GM12872 (cell line): ENCODE results near the gene WDR20.

Experiments
- TF ChIP-seq, protein P1 (sequence below): IDR thresholded peaks from 3 replicates; pipeline ENCODE4 v1.5.1; 2011; ENCODE audit warnings: low read depth, mild to moderate bottlenecking, low read length, moderate library complexity; ENCODE audit not compliant: insufficient read depth

Gene WDR20

DNA sequence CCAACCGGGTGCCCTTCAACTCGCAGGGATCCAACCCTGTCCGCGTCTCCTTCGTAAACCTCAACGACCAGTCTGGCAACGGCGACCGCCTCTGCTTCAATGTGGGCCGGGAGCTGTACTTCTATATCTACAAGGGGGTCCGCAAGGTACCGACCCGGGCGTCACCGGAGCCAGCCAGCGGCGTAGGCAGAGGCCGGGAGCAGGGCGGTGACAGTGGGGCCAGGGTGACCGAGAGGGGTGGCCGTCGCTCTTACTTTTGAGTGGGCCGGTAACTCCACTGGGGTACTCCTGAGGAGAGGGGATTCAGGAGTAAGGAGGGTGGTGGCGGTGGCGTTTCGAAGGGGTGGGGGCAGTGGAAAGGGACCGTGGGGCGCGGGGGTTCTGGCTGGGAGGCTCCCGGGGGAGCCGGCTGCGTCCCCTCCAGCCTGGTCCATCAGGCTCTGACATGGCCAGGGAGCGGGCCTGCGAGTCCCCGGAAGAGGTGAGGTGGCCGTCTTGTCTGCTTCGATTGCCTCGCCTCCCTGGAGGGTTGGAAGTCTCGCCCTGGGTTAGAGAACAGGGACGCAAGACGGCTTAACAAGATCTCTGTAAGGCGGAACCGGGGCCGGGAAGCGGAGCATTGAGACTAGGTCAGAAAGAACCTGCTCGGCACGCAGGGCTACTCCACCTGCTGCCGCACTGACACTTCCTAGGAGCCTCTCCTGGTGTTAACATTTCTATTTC, 491 bp downstream of the WDR20 start:
- TF ChIP-seq, protein P1, sequence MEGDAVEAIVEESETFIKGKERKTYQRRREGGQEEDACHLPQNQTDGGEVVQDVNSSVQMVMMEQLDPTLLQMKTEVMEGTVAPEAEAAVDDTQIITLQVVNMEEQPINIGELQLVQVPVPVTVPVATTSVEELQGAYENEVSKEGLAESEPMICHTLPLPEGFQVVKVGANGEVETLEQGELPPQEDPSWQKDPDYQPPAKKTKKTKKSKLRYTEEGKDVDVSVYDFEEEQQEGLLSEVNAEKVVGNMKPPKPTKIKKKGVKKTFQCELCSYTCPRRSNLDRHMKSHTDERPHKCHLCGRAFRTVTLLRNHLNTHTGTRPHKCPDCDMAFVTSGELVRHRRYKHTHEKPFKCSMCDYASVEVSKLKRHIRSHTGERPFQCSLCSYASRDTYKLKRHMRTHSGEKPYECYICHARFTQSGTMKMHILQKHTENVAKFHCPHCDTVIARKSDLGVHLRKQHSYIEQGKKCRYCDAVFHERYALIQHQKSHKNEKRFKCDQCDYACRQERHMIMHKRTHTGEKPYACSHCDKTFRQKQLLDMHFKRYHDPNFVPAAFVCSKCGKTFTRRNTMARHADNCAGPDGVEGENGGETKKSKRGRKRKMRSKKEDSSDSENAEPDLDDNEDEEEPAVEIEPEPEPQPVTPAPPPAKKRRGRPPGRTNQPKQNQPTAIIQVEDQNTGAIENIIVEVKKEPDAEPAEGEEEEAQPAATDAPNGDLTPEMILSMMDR = no peak

GRCh38 chr14:102140750-102141145, 1.1 kb downstream of the WDR20 start:
- TF ChIP-seq, protein P1 = no peak

DNA sequence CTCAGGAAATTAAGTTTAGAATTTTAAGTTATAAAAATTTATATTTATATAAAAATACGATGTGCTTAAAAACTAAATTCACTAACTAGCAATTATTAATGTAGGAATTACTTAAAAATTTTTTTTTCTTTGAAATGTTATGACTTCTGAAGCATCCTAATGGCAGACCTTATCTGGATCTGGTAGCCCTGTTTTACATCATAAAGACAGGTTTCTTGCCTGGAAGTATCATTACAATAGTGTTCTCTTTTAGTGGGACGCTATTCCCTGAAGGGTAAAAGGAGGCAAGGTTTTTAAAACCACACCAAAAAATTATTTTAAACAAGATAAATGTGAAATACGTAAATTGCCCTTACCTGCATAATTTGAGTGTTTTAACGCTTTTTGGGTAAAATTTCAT, 2.1 kb downstream of the WDR20 start:
- TF ChIP-seq, protein P1 = no peak

DNA sequence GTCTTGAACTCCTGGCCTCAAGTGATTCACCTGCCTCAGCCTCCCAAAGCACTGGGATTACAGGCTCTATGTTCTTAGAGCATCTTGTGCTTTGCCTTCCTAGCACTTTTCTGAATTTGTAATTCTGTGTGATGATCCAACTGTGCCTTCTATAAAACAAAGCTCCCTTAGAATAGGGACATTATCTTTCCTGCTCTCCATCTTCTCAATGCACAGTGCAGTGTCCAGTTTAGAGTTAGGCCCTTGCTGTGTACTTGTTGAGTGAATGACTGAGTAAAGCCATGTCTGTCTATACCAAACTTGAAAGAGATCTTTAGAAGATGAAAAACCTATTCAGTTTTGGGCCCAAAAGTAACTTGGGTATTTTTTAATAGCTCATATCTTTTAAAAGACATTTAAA, 5.2 kb downstream of the WDR20 start:
- TF ChIP-seq, protein P1 = no peak

DNA sequence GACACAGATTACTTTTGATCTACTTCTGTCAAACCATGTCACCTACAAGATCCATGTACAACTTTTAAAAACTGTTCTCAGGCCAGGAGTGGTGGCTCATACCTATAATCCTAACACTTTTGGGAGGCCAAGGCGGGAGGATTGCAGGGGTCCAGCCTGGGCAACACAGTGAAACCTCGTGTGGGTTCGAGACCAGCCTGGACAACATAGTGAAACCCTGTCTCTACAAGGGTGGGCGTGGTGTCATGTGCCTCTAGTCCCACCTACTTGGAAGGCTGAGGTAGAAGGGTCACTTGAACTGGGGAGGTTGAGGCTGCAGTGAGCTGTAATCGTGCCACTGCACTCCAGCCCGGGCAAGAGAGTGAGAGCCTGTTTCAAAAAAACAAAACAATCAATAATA, 5.7 kb downstream of the WDR20 start:
- TF ChIP-seq, protein P1 = no peak

- TF ChIP-seq, protein P1 = no peak
Measured at GRCh38 chr14:102146423-102146822, 6.7 kb downstream of the WDR20 start.

- TF ChIP-seq, protein P1 = no peak
Measured at GRCh38 chr14:102150083-102150482, 10.4 kb downstream of the WDR20 start.
